NT2/D1 (cell line): ENCODE data around the gene NOX3.
"Not testable (repeated sequence)": the region's sequence is repeated elsewhere in the genome, so short reads cannot be mapped to it uniquely, and the experiment has no call there.

Source experiments
- DNase-seq: peaks from one replicate; pipeline ENCODE4 v3.0.0-alpha.2; 2011; ENCODE audit warnings: low read depth, low spot score
- H3K27me3 ChIP-seq: 2 replicates; pipeline ENCODE4 v1.6.0; 2011; ENCODE audit warnings: mild to moderate bottlenecking; ENCODE audit not compliant: insufficient read length, insufficient read depth
- H3K36me3 ChIP-seq: 2 replicates; pipeline ENCODE4 v1.6.1; 2011; ENCODE audit warnings: mild to moderate bottlenecking, low read length, mixed read lengths; ENCODE audit not compliant: insufficient read depth, insufficient read length
- H3K4me1 ChIP-seq: 2 replicates; pipeline ENCODE4 v1.5.1; 2011; ENCODE audit not compliant: insufficient read depth, insufficient read length
- H3K4me3 ChIP-seq: 2 replicates; pipeline ENCODE4 v1.5.1; 2011; ENCODE audit warnings: low read depth; ENCODE audit not compliant: insufficient read length
- H3K9ac ChIP-seq: 2 replicates; pipeline ENCODE4 v1.6.0; 2011; ENCODE audit warnings: low read depth; ENCODE audit not compliant: insufficient read length
- H3K9me3 ChIP-seq: 2 replicates; pipeline ENCODE4 v1.5.1; 2011; ENCODE audit warnings: mild to moderate bottlenecking, low read length; ENCODE audit not compliant: insufficient read depth
- SUZ12 ChIP-seq: IDR thresholded peaks from 2 replicates; pipeline ENCODE4 v1.6.1; 2011; ENCODE audit not compliant: insufficient read length, insufficient read depth; ENCODE audit errors: extremely low read depth
- YY1 ChIP-seq: IDR thresholded peaks from 2 replicates; pipeline ENCODE4 v1.6.1; 2011; ENCODE audit not compliant: insufficient read length, insufficient read depth
- ZNF274 ChIP-seq: IDR thresholded peaks from 2 replicates; pipeline ENCODE4 v1.6.1; 2011; ENCODE audit warnings: mild to moderate bottlenecking, low read depth, low read length

Gene NOX3

DNA sequence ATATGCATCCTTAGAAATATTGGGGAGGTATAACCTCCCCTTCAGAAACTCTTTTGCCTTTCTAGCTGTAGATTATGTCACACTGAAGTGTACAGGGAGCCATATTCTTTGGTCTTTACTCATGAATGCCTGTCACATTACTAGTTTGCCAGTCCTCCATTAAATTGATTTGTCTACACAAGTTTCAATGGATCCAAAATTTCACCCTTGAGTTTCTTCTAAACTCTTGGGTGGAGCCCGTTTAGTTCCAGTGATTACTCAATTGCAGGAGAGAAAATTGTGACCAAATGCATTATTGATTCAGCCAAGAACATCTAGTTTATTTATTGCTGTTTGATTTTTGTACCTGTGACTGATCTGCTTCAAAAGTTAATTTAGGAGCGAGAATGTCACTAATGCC lies 81.0 kb downstream of the NOX3 start:
- Histone ChIP-seq H3K9ac (no peak overlapping the region), H3K4me3 (no peak overlapping the region), H3K36me3 (no peaks in the 10 kb centered on the region), H3K4me1 (no peaks in the 10 kb centered on the region), H3K27me3 (no peaks in the 10 kb centered on the region), H3K9me3 (no peaks in the 10 kb centered on the region)
- no peak for DNase-seq
- no peak for TF ChIP-seq ZNF274
- TF ChIP-seq SUZ12: no peak
- TF ChIP-seq YY1: no peak

DNA sequence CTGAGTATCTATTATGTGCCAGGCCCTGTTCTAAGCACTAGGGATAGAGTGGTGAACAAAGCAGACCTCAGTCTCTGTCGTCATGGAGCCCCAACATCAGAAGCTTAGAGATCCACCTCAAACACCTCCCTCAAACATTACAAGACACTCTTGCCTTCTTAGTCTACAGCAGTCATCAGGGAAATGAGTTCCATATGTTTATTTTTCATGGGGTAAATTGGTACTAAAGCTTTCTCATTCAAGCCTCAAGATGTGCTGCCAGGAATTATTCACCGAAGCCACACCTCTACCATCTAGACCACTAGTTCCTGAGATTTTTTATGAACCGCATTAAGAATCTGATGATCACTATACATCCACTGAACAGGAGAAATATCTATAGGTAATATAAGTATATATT lies 82.4 kb downstream of the NOX3 start:
- no peak overlapping the region for H3K4me3 ChIP-seq
- no peaks in the 10 kb centered on the region for H3K9me3 ChIP-seq
- TF ChIP-seq YY1 (no peak), ZNF274 (no peak), SUZ12 (no peak)
- H3K4me1 ChIP-seq: no peaks in the 10 kb centered on the region
- no peak for DNase-seq
- no peak overlapping the region for H3K9ac ChIP-seq
- no peaks in the 10 kb centered on the region for H3K36me3 ChIP-seq
- H3K27me3 ChIP-seq: no peaks in the 10 kb centered on the region

DNA sequence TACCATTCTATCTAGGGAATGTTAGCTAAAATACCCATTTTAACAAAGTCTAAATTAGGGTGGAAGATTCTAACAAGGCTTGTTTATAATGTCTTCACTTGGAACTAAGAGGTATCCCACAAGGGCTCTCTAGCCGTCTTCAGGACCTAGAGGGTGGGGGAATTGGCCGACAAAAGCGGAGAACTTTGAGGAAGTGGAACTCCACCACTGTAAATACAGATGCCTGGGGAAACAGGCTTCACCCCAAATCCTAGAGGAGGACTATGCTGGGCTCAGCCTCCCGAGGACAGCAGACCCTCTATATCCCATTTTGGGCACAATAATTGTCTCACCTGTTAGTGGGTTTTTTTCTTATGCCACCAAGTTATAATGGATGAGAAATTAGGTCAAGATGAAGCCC lies 83.4 kb downstream of the NOX3 start:
- no peak overlapping the region for H3K9ac ChIP-seq
- no peaks in the 10 kb centered on the region for H3K27me3 ChIP-seq
- TF ChIP-seq SUZ12 (no peak), ZNF274 (no peak), YY1 (no peak)
- H3K4me3 ChIP-seq: no peak overlapping the region
- H3K9me3 ChIP-seq: no peaks in the 10 kb centered on the region
- no peaks in the 10 kb centered on the region for H3K36me3 ChIP-seq
- no peaks in the 10 kb centered on the region for H3K4me1 ChIP-seq
- DNase-seq: no peak

DNA sequence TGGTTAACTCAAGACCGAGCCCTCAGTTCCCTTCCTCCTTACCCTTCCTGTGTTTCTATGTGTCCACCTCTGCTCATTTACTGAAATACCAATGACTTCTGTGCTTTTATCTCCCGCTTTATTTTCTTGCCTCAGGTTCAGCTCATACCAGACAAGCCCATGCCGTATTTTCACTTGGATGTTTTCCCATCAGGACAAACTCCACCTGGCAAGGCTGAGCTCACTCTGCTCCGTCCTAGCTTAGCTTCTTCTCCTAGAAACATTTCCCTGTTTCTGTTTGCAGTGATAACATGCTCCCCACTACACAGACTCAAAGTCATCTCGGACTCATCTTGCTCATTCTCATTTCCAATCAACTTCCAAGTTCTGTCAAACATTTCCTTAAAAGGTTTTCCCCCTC lies 84.4 kb downstream of the NOX3 start:
- no peaks in the 10 kb centered on the region for H3K4me1 ChIP-seq
- H3K36me3 ChIP-seq: no peaks in the 10 kb centered on the region
- no peaks in the 10 kb centered on the region for H3K9me3 ChIP-seq
- H3K27me3 ChIP-seq: no peaks in the 10 kb centered on the region
- DNase-seq: no peak
- no peak overlapping the region for H3K9ac ChIP-seq
- TF ChIP-seq SUZ12 (no peak), ZNF274 (no peak), YY1 (no peak)
- no peak overlapping the region for H3K4me3 ChIP-seq

DNA sequence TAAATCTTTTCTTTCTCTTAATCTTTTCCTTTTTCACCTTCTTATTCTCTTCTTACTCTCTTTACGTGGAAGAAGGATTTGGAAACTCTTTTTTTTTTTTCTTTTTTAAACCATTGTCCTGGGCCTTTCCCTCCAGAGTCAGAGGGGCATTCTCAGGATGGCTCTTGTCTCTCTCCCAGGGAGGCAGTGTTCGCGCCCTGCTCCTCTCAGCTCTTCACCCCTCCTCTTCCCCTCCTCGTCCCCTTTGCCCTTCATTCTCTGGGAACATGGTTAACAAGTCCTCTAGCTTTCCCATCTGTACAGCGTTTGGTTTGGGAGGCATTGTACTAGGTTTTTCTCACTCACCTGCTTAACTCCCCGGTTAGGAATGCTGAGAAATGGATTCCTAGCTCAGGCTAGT lies 89.3 kb downstream of the NOX3 start:
- Histone ChIP-seq H3K4me1 (no peaks in the 10 kb centered on the region), H3K9me3 (no peaks in the 10 kb centered on the region), H3K9ac (no peak overlapping the region), H3K27me3 (no peaks in the 10 kb centered on the region), H3K36me3 (no peaks in the 10 kb centered on the region), H3K4me3 (no peak overlapping the region)
- DNase-seq: peak; percentile 30
- TF ChIP-seq SUZ12 (no peak), ZNF274 (no peak), YY1 (no peak)

DNA sequence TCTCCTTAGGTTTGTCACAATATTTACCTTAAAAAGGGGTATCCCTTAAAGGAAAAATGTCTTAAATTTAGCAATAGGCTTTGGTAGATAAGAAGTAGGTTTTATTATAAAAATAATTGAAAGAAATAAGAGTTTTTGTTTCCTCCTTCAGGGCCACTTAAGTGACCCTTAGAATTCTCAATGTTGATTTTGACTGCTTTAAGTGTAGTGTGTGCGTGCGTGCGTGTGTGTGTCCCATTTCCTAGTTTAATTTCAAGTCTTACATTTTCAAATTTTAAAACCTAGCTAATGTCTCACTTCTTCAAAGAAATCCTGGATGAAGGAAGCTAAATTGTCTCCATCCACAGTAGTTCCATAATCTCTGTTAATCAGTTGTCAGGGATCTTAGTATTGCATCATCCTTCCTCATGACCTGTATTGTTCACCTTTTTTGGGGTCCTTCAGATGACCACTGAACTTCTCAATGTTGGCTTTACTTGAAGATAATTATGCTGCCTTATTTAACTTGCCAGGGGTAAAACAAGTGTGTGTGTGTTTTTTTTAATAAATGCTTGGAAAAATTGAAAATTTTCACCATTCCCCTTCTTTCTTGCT lies 90.7 kb downstream of the NOX3 start:
- Histone ChIP-seq H3K4me1 (no peaks in the 10 kb centered on the region), H3K9me3 (no peaks in the 10 kb centered on the region), H3K9ac (no peak overlapping the region), H3K27me3 (no peaks in the 10 kb centered on the region), H3K36me3 (no peaks in the 10 kb centered on the region), H3K4me3 (no peak overlapping the region)
- no peak for DNase-seq
- TF ChIP-seq YY1 (no peak), SUZ12 (no peak), ZNF274 (no peak)

DNA sequence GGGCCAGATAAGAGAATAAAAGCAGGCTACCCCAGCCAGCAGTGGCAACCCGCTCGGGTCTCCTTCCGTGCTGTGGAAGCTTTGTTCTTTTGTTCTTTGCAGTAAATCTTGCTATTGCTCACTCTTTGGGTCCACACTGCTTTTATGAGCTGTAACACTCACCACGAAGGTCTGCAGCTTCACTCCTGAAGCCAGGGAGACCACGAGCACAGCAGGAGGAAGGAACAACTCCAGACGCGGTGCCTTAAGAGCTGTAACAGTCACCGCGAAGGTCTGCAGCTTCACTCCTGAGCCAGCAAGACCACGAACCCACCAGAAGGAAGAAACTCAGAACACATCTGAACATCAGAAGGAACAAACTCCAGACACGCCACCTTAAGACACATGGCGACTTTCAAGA lies 91.6 kb downstream of the NOX3 start:
- DNase-seq, H3K27me3 ChIP-seq, H3K36me3 ChIP-seq, H3K9me3 ChIP-seq, H3K9ac ChIP-seq, H3K4me3 ChIP-seq, H3K4me1 ChIP-seq: not testable (repeated sequence)

DNA sequence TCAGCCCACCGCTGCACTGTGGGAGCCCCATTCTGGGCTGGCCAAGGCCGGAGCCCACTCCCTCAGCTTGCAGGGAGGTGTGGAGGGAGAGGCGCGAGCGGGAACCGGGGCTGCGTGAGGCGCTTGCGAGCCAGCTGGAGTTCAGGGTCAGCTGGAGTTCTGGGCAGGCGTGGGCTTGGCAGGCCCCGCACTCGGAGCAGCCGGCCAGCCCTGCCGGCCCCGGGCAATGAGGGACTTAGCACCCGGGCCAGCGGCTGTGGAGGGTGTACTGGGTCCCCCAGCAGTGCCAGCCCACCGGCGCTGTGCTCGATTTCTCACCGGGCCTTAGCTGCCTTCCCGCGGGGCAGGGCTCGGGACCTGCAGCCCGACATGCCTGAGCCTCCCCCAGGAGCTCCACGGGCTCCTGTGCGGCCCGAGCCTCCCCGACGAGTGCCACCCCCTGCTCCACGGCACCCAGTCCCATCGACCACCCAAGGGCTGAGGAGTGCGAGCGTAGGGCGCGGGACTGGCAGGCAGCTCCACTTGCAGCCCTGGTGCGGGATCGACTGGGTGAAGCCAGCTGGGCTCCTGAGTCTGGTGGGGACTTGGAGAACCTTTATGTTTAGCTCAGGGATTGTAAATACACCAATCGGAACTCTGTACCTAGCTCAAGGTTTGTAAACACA lies 92.5 kb downstream of the NOX3 start:
- H3K4me3 ChIP-seq, H3K9ac ChIP-seq, H3K27me3 ChIP-seq, H3K9me3 ChIP-seq, DNase-seq, H3K36me3 ChIP-seq, H3K4me1 ChIP-seq: not testable (repeated sequence)
